HG03571 (cell line): ENCODE measurements around the gene CYSRT1.
A peak's percentile ranks its signal among the peaks of the same experiment; 100 is the strongest.
"Not testable (repeated sequence)": the region's sequence is repeated elsewhere in the genome, so short reads cannot be mapped to it uniquely, and the experiment has no call there.

Experiments used
- ATAC-seq: cut with Tn5 transposase; IDR thresholded peaks from one replicate; pipeline ENCODE4 v1.9.1; 2021; ENCODE audit not compliant: unreplicated experiment

Gene CYSRT1

GRCh38 chr9:137236238-137236935 lies 11.4 kb downstream of the CYSRT1 start:
- ATAC-seq: no peak

DNA sequence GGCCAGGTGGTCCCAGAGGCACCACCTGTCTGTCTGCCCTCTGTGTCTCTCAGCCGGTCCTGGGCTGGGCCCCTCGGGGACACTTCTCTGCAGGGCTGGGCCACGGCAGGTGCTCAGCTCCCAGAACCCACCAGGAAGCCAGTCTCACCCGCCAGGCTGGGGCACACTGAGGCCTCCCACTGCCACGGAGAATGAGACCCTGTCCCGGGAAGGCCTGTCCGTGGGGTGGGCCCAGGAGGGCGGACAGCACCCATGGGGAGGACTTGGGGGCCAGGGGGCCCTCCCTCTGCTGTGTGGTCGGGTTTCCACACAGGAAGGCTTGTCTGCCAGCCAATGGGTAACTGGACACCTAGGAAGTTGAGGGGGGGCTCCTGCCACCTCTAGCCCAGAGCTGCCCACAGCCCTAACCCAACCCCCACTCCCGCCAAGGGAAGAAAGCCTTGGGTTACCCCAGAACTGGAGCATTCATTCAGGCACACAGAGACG lies 12.0 kb downstream of the CYSRT1 start:
- ATAC-seq: no peak

DNA sequence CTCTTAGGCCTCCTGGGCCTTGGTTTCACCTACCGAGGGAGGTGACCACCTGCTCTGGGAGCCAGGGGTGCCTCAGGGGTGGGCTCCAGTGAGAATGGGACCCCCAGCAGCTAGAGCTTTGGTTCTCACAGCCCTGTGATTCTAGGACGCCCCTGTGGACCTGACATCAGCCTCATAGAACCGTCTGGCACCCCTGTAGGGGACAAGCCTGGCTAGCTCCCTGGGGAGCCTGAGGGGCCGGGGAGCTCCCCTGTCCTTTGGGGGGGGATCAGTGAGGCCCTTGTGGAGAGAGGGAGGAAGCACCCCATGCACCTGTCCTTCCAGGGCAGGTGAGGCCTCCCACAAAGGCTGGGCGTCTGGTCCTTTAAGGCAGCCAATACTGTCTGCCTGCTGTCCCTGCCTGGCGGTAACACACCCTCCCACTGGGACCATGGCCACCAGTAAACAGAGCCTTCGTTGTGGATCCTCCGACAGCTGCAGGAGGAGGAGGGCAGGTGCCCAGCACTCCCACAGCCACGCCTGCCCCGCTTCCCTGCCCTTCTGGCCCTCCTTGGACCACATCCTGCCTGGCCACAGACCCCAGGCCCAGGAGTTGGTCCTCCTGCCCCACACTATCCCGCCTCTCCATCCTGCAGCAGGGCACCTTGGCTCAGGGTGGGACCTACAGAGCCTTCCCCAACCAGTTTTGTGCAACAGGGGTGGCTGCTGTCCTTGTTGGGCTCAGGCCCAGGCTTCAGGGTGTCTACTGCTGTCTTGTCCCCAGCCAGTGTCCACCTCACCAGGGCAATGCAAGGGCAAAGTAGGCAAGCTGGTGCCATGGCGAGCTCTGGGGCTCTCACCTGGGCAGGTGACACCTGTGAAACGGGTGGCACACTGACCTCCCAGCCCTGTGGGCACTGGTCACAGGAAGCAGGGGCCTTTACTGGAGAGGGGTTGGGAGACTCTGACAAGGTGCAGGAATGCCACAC lies 13.1 kb downstream of the CYSRT1 start:
- ATAC-seq: no peak

GRCh38 chr9:137239541-137240200 lies 14.7 kb downstream of the CYSRT1 start:
- not testable (repeated sequence) for ATAC-seq

DNA sequence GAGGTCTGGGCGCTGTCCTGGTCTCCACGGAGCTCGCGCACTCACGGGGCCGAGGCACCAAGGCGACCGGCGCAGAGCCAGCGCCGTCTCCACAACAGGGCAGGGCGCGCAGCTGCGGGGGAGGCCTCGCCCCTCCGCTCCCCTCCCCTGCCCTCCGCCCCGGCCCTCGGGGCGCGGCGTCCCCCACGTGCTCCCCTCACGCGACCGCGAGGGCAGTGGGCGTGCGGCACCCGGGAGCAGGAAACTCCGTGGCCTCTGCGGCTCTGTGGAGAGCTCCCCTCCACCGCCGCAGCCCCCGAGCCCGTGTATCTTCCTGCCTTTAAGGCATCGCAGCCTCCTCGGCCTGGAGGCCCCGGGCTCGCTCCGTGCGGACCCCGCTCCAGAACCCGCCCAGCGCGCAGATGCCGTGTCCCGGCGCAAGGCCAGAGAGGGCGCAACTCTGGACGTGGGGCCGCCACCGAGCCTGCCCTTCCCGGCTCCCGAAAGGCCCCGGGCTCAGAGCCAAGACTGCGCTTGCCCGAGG lies 15.4 kb downstream of the CYSRT1 start:
- peak; percentile 27 for ATAC-seq

DNA sequence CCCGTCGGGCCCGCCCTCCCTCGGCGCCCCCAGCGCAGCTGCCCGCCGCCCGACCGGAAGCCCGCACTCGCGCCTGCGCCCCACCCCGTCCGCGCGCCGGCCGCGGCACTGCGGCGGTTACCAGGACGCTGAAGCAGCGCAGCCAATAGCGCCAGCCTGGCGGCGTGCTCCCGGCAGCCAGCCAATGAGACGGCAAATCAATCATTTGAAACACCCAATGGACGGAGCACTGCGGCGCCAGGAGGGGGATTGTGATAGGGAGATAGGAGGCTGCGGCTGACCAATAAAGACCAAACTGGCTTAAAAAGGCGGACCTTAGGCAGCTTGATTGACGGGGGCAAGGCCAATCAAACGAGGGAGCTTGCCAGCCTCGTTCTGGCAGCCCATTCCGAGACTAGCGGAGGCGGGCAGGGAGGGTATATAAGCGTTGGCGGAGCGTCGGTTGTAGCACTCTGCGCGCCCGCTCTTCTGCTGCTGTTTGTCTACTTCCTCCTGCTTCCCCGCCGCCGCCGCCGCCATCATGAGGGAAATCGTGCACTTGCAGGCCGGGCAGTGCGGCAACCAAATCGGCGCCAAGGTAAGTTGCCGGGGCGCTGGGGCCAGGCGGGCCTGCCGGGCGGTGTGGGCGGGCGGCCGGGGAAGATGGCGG lies 16.0 kb downstream of the CYSRT1 start, which contains the start of gene TUBB4B:
TSS of gene TUBB4B (plus strand) at position 447 of the 649 bp plus-strand sequence. CDS start at position 521, 74 bp downstream.
- ATAC-seq: peak; percentile 71

GRCh38 chr9:137241490-137242268 lies 16.7 kb downstream of the CYSRT1 start:
- peak; percentile 0 for ATAC-seq

GRCh38 chr9:137242269-137243203 lies 17.6 kb downstream of the CYSRT1 start:
- ATAC-seq: no peak

DNA sequence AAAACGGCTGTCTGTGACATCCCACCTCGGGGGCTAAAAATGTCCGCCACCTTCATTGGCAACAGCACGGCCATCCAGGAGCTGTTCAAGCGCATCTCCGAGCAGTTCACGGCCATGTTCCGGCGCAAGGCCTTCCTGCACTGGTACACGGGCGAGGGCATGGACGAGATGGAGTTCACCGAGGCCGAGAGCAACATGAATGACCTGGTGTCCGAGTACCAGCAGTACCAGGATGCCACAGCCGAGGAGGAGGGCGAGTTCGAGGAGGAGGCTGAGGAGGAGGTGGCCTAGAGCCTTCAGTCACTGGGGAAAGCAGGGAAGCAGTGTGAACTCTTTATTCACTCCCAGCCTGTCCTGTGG lies 18.3 kb downstream of the CYSRT1 start:
- ATAC-seq: not testable (repeated sequence)

DNA sequence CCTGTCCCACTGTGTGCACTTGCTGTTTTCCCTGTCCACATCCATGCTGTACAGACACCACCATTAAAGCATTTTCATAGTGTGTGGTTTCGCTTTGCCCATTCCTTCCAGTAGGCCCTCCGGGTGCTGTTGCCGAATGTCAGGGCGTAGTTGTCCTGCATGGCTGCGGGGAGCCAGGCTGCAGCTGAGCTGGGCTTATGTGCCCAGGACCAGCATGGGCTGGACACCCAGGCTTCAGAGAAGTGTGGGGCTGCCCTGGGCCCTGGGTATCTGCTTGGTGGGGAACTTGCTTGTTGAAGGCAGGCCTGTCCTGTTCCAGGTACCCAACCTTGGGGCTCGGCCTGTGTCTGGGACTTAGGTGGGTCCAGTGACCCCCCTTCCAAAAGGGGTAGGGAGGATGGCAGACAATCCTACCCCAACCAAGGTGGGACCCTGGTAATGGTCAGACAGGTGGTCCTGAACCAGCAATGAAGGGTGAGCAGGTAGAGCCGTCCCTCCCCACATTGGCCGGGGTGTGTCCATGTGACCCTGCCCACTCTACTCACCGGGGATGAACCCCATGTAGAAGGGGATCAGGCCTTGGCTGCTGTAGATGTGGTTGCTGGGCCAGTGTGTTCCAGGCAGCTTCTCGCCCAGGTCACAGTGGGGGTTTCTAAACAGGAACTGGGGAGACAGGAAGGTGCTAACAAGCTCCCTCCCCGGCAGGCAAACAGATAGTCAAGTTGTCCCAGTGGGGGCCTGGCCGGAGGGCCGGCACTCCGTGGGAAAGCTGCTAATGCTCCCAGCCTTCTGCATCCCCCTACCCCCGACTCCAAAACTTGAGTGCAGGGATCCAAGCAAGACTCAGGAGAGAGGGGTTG lies 18.9 kb downstream of the CYSRT1 start:
- no peak for ATAC-seq

DNA sequence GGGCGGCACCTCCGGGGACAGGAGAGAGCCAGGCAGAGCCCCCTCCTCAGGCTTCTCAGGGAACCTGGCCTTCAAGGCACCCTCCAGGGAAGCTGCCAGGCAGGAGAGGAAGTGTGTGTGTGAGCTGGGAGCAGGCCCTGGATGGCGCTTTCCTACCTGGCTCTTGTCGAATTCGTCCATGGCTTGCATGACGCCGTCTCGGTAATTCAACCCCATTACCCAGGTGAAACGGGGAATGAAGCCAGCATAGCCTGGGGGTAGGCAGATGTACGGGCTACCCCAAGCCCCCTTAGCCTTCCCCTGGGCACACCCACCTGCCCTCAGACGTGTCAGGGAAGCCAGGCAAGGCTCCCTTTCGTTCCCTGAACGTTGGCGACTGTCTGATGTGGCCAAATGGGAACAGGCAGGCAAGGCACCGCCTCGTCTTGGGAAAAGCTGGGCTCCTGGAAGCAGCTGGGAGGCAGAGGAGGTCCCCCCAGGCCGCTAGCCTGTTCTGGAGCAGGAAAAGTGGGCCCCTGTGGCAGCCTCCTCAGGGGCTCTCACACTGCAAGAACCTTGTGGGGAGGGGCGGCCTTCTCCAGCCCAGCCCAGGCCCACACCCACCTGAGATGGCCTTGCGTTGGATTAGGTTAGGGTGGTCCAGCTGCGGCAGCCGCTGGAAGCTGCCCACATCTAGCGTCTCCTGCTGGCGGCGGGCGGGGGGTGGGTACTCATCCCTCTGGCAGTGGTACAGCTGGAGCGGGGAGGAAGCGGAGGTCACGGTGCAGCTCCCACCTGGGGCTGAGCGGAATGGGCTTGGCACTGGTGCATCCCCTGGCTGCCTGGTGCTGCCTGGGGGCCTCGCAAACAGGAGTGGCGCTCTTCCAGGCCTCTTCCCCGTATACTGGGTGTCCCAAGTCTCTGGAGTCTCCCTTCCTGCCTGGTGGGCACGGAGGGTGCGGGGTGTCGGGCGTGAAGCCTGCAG lies 19.8 kb downstream of the CYSRT1 start:
- ATAC-seq: no peak

DNA sequence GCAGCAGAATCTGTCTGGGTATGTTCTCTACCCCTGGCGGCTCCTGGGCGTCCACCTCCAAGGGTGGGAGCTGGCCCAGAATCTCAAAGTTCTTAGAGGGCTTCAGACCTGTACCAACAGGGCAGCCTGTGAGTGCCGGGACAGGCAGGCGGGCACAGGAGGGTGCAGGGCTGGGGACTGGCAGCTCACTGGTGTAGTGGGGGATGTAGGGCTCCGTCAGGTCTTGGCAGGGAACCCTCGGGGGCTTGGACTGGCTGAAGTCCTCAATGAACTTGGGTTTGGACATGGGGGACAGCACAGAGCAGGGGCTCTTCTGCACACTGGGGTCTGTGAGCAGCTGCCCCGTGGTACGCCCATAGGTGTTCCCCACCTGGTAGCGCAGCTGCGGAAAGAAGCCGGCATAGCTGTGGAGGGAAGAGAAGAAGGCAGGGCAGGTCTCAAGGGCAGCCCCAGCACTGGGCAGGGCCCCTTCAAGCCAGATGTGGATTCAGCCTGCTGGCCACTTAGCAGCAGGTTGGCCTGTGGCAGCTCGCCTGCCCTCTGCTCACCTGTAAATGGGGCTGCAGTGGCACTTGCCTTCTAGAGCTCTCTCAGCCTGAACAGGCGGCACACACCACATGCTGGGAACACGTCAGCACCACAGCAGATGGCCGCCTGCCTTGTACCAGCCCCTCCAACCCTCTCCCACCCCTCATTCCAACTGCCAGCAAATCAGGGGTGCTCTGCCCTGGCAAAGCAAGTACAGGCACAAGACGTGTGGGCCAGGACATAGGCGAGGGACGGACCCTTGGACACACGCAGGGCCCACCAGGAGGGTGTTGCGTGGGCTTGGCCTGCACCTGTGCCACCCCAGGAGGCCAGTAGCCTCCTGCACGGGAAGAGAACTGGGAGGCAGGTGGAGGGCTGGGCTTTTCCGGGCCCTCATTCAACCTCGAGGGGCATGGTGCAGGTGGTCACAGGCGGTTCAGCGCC lies 20.8 kb downstream of the CYSRT1 start:
- no peak for ATAC-seq

GRCh38 chr9:137247135-137247915 lies 22.4 kb downstream of the CYSRT1 start:
- no peak for ATAC-seq

DNA sequence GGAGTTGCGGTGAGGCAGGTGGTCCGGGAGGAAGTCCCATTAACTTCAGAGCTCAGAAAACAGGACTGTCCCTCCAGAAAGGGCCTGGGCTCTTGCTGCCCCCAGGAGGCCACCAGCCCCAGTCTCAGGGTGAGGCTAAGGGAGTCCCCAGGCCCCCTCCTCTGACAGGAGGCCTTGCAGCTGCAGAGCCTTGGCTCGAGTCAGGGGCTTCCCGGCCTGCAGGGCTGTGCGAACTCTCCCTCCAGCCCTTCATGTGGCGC lies 22.9 kb downstream of the CYSRT1 start:
- no peak for ATAC-seq
